GM19043 (cell line): Measurements from ENCODE around the gene DERL2.

Experiments
- ATAC-seq: cut with Tn5 transposase; IDR thresholded peaks from one replicate; pipeline ENCODE4 v1.9.1; 2021; ENCODE audit warnings: low read depth; ENCODE audit not compliant: unreplicated experiment

The DERL2 gene

DNA sequence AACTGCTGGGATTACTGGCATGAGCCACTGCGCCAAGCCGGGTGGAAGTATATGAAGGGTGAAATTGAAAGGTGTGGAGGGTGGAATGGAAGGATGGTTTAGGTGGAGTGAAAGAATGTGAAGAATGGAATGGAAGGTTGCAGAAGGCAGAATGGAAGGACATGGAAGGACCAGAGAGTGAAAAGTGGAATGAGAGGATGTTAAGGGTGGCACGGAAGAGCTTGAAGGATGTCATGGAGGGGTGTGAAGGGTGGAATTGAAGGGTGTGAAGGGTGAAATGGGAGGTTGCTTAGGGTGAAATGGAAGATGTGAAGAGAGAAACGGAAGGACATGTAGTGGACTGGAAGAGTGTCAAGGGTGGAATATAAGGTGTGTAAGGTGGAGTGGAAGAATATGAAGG is 16.6 kb upstream of the DERL2 start:
- no peak for ATAC-seq

DNA sequence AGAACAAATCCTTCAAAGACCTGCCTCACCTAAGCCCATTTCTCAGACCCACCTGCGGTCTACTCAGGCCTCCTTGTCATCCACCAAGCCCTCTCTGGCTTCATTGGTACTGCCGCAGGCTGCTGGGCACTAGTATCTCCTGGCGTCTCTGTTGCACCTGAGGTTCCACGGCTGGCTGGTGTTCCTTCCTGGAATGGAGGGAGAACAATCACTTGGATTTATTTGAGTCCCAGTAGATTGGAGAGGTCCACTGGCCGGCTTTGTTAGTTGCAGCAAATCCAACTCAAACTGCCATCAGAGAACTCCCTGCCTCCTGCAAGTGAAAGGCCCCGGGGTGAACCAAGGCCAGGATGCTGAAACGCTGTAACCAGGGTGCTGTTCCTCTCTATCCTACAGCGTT is 15.7 kb upstream of the DERL2 start:
- ATAC-seq: no peak

DNA sequence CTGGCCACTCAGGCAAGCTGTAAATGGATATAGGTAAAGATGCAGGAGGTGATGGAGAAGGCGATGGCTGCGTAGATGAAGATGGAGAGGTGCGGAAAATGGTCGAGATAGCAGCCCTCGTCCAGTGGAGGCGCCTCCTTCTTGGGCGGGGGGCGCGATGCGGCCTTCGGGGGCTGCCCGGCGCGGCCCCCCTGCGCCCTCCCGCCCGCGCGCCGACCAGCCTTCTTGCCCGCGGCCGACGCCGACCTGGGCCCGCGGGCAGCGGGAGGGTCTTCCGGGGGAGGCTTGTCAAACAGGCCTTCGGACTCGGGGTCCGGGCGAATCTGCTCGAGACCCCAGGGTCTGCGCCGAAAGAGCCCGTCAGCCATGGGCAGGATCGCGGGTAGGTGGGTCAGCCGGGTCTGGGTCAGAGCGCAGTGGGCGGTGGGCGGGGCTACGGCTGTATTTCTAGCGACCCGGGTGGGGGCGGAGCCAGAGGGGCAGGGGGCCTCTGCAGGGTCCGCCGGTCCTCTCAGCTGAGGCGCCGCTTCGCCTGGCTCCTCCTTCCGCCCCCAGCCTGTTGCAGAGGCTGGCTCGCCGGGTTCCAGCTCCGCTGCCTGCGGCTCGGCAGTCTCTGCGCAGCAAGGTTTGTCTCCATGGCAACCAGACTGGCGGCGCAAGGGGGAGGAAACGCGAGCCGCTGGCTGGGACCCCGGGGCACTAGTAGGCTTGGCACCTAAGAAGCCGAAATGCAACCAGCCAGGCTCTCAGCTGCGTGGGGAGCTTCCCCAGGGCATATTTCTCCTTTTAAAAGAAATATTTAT is 14.8 kb upstream of the DERL2 start:
- ATAC-seq: no peak

DNA sequence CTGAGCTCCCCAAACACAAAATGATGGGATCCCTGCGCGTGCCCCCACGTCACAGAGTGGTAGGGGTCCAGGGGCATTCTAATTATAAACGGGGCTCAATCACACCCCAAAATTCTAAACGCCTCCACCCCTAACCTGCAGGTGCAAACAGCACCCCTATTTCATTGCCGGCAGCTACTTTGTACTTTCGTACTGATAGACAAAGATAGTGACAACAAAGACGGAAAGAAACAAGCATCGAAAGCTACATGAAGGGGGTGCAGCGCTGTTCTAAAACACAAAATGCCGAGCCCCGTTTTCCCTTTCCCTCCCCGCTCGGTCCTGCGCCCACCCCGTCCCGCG is 14.2 kb upstream of the DERL2 start:
- no peak for ATAC-seq

DNA sequence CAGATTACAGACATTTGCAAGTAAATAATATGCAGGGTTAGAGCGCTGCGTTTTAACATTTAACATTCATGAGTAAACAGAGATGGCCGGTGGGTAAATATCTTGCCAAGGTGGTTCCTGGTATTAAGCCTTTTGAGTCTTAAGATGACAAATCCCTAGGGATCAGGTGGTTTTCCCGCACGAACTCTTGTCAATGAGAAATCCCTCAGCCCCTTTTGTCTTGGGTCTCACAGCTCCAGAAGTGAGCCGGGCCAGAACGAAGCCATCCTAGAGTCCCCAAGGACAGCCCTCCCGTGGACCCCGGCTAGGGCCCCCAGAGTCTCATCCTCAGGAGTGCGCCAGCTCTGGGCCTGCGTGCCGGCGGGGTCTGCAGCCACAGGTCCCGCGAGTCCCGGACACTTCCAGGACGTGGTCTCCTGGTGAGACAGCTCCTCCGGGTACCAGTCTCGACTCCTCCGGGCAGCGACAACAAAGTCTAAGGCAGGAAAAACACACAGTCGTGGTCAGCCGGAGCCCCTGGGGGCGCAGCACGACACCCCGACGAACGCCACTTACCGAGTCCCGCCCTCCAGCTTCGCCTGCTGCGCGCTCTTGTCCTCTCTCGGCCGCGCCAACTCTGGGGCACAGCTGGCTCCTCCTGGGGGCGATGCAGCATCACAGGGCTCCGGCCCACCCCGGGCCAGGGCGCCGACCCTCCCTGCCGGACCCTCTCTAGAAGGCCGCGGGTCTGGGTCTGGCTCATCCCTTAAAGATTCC is 13.7 kb upstream of the DERL2 start:
- no peak for ATAC-seq

DNA sequence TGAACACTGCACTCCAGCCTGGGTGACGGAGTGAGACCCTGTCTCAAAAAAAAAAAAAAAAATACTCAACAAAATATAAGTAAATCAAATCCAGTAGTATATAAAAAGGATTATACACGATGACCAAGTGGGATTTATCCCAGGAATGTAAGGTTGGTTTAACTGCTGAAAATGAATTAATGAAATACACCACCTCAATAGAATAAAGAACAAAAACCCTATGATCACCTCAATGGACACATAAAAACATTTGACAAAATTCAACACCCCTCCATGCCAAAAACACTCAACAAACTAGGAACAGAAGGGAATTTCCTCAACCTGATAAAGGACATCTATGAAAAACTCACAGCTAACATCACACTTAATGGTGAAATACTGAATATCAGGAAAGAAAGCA is 7.0 kb upstream of the DERL2 start:
- ATAC-seq: no peak

DNA sequence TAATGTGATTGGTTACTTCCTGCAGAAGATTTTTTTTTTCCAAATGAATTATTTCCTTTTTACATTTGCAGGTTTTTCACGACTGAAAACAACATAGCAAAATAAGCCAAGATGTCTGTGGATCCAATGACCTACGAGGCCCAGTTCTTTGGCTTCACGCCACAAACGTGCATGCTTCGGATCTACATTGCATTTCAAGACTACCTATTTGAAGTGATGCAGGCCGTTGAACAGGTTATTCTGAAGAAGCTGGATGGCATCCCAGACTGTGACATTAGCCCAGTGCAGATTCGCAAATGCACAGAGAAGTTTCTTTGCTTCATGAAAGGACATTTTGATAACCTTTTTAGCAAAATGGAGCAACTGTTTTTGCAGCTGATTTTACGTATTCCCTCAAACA is 2.8 kb upstream of the DERL2 start:
- no peak for ATAC-seq

DNA sequence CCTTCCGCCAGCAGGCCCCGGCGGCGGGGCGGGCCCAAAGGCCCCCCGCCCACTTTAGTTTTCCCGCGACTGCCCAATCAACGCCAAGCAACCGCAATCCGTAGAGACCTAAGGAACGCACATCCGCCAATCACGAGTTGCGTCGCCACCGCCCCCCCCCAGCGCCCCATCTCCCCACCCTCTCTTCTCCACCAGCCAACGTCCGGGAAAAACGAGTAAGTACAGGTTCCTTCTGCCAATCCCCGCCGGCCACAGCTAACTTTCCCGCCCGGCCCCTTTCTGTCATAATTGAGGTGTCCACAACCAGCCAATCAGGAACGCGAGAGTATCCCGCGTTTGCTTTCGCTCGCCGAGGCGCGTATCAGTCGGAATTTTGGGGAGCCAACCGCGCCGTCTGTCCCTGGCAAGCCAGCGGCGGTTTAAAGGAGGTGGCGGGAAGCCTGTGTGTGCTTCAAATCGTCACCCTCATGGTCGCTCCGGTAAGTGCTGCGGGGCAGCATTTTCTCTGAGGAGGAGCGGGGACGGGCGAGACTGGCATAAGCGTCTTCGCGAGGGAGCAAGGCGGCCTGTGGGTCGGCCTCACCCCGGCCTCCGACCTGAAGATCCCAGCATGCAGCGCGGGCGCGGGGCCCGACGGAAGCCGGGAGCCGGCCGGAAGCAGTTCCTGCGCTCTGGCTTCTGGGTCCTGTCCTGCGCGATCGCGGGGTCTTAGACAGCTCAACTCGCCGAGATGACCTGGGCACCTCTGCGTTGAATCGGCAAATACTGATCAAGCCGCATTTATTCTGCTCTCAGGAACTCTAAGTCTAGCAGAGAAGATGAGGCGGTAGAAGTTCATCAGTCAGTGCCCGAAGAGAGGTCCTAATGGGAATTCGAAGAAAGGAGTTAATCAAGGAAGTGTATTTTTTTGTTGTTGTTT is 487 bp upstream of the DERL2 start, which contains the start of gene MIS12:
TSS of gene MIS12 (plus strand) at position 361 of the 919 bp plus-strand sequence. CDS start 2,297 bp downstream, outside the sequence.
- peak; percentile 80 for ATAC-seq

DNA sequence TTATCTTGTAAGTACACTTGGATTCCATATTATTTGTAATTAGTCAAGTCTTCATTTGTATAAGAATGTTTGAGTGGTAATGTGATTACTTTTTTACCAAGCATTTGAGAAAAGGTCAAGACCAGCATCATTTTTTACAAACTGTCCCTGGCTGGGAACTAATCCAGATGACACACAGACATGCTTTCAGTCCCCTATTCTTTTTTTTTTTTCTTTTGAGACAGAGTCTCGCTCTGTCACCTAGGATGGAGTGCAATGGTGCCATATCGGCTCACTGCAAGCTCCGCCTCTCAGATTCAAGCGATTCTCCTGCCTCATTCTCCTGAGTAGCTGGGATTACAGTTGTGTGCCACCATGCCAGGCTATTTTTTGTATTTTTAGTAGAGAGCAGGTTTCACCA is 4.5 kb downstream of the DERL2 start:
- no peak for ATAC-seq

DNA sequence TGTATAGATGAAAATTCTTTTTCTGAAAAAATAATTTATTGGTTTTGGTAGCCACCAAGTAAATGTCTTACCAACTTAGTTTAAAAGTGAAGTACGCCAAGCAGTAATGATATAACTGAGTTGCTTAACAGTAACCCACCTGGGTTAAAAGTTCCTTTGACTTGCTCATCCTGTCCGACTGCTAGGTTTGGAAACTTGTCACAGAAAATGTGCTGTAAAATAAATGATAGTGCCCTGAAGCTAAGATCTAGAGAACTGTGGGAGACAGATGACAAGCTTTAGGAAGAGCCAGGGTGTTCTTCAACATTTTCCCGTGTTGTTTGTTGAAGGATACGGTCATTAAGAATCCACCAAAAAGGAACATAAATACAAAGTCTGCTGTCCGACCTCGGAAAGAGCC is 5.0 kb downstream of the DERL2 start:
- no peak for ATAC-seq

DNA sequence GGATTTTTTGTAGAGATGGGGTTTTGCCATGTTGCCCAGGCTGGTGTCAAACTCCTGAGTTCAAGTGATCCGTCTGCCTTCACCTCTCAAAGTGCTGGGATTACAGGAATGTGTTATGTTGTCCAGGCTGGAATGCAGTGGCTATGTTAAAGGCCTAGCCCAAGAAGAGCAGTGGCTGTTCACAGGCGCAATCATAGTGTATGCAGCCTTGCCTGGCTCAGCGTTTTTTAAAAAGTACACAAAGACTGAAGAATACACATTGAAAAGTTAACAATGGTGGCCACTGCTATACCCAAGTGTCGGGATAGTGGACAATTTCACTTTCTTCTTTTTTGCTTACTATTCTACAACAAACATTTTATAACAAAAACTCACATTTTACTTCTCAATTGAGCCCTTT is 7.0 kb downstream of the DERL2 start:
- ATAC-seq: no peak

DNA sequence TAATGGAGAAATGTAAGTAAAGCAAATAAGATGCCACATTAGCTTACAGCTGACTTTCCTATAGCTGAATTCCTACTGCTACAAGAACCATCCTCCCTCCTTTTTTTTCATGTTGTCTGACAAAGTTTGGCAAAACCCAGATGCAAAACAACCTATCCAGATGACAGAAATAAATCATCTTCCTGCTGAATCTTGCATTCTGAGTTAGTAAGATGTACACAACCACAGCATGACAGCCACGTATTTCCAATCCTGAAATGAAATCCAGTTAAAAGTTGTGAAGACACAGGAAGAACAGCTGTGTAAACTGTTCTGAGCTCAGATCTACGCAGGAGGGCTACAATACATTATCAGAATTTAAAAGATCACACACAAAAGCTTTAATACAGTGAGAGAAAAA is 12.1 kb downstream of the DERL2 start:
- ATAC-seq: no peak

DNA sequence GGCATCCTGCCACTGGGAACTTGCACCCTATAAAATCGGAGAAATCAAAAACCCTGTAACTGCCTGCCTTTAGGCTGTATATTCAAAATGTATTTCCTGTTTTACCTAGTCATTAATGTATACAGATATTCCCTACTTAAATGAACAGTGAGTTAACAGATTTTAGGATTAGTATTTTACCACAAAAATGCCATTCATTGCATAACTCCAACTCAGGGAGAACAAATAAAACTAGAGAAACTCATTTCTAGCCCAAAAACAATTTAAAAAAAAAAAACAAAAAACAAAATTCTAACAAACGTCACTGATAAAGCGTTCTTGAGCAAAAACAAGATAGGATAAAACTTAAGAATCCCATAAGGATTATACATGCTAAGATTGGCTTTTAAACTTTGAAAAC is 13.5 kb downstream of the DERL2 start:
- no peak for ATAC-seq

DNA sequence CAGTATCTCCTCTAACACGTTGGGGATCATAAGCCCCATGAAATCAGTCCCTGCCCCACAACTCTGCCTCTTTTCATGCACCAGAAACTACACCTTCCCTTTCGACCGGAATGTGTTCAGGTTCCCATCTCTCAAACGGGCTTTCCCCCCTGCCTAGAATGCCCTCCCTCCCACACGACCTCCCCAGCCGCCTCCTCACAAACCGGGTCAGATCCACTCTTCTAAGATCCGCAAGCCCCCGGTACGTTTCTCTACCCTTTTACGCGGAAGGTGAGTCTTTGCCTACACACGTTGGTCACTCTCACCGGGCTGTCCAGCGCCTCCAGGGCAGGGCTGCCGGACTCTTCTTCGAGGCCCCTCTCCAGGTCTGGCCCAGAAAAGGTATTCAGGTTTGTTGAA is 17.9 kb downstream of the DERL2 start:
- ATAC-seq: no peak

DNA sequence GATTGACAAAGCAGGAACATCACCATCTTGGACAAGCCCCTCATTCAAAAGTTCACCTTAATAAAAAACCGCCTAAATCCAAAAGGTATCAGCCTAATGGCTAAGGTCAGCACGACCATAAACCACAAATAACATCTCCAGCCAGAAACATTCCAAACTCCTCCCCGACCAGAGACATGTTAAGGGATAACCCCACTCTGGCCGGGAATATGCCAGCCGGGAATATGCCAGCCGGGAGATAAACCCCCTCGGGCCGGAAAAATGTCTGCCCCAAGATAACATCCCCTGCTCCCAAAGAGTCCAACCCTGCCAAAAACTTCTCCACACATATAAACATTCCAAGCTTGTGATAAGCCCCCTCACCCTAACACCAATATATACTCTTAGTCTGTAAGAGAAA is 18.6 kb downstream of the DERL2 start:
- ATAC-seq: no peak

DNA sequence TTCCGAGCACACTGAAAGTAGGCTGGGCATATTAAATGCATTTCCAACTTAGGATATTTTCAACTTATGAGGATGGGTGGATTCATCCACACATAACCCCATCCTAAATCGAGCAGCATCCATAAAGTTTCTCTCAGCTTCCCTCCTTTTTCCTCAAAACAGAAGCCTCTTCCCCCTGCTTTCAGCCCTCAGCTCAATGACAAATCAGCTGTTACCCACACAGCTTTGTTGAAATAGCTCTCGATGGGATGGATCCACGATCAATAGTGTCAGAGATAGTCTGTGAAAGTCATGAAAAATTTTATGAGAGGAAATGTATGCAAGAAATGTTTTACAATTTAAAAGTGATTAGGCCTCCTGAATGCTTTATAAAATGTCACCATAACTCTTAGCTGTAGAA is 19.7 kb downstream of the DERL2 start:
- ATAC-seq: no peak

DNA sequence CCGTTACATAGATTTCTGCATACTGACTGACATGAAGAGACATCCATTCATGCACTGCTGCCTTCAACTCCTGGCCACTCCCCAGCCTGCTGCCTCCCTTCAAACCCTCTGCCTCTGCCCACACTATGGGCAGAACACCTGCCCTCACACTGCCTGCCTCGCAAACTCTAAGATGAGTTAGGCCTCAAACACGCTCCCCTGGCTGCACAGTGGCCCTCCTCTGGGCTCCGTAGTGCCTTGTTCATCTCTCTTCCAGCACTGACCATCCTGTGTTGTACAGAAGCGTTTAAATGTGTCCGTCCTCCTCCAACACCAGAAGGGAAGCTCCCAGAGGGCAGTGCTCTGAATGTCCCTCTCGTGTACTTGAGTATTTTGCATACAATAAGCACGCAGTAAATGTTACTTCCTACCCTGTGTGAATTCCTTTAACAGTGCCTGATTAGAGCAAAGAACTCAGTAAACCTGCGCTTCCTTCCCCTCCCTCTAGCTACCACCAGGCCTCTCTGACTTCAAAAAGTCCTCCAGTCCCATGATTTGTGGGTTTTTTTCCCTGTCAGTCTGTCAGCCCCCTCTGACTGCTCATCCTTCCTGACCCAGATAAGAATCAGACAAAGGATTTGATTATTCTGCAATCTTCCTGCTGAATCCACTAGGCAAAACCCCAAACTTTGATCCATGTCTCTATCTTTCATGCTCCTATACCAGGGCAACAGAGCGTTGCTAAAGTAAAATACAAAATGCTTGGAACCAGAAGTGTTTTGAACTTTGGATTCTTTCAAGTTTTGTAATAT is 21.1 kb downstream of the DERL2 start:
- no peak for ATAC-seq

DNA sequence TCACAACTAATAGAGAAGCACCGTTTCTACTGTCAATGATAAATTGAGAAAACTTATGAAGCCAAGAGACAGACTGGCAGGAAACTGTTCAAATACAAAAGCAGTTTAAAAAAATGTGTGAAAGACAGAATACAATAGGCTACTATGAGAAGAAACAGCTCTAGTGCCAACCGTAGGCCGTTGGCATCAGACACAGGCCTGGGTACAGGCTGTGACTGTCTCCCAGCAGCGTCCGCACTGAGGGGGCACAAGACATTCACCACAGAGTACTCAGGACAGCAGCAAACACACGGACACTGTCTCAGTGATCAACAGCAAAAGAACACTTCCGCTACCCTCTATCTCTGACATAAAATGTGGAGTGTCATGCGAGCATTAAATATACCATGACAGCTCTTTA is 39.2 kb downstream of the DERL2 start:
- ATAC-seq: no peak

DNA sequence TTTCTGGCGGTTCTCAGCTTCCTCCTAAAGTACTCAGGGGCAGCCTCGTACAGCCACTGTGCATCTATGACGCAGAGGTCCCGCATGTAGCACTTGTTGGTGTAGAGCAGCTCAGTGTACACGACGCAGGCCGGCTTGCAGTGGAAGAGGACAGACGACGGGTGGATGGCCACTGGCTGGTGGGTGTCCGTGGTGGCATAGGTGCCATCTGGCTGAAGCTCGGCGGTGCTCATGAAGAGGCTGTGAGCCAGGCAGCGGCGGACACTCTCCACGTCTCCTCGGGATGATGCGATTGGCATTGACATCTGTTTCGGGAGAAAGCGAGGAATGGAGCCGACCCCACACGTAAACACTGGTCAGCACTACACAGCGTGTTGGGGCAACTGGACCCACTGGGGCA is 41.8 kb downstream of the DERL2 start:
- no peak for ATAC-seq

DNA sequence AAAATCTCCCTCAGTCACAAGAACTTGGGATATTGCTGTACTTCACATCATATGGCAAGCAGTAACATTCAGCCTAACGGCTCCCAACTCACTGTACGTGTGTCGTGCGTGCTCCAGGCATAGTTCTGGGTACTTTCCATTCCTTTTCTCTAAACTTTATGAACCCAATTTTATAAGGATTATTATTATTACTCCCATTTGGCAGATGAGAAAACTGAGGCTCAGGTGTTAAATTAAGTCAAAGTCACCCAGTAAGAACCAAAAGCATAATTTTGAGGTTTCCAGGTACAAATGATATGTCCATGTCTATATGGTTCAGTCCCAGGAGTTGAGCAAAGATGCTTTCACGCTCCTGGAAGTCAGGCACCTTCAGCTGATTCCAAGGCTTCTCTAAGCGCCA is 42.2 kb downstream of the DERL2 start:
- no peak for ATAC-seq

DNA sequence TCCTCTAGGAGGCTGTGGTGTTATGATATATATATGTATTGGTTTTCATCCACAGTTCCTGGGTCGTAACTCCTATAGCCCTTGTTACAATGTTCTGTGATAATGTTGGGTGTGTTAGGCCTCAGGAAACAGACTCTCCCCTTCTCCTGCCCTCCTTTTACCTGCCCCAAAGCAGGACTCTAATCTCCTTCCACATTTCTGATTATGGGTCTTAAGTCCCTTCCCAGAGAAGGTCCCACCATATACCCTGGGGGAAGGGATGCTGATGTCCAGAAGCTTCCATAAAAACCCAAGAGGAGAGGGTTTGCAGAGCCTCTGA is 46.6 kb downstream of the DERL2 start:
- no peak for ATAC-seq
